Ovary (tissue), 9 donors: ENCODE data around the gene DUSP6. TPM values are rescaled to one million over a fixed set of nuclear protein-coding genes. Genes with fewer than 3 reads are reported as not detected.

Experiments
- DNase-seq, 5 donors: peaks; one replicate each; pipeline ENCODE4 v3.0.0-alpha.2; 2019 to 2020
- H3K27ac ChIP-seq, 2 donors: fragments of 200-600 bp; one replicate each; pipeline versions ENCODE4 v1.5.1 to v1.8.0; 2019 to 2022
- H3K27me3 ChIP-seq: fragments of 200-600 bp; one replicate; pipeline ENCODE4 v1.8.0; 2022
- H3K36me3 ChIP-seq: fragments of 200-600 bp; sonication (generic); one replicate; pipeline ENCODE4 v1.5.1; 2019
- H3K4me1 ChIP-seq: one replicate; pipeline ENCODE4 v1.8.1; 2013; ENCODE audit warnings: mild to moderate bottlenecking, moderate library complexity; ENCODE audit not compliant: insufficient read depth
- H3K4me3 ChIP-seq: fragments of 200-600 bp; sonication (generic); one replicate; pipeline ENCODE4 v1.5.1; 2017
- H3K9me3 ChIP-seq, 2 donors: fragments of 200-600 bp in 1 of 2; sonication (generic) in 1 of 2; one replicate each; pipeline versions ENCODE4 v1.5.1 to v1.8.1; 2013 to 2019; ENCODE audit warnings: mild to moderate bottlenecking in 1 of 2, moderate library complexity in 1 of 2
- CTCF ChIP-seq, 3 donors: fragments of 450-650 bp in 2 of 3; fragments of 200-600 bp in 1 of 3; IDR thresholded peaks; one replicate each; pipeline versions ENCODE4 v1.5.1 to v1.8.0; 2016 to 2022; ENCODE audit warnings: antibody characterized with exemption in 3 of 3, mild to moderate bottlenecking in 1 of 3
- EP300 ChIP-seq: sonication (generic); formaldehyde crosslinking; IDR thresholded peaks from one replicate; pipeline ENCODE4 v1.6.1; 2017; ENCODE audit warnings: antibody characterized with exemption
- POLR2A ChIP-seq: fragments of 450-650 bp; IDR thresholded peaks from one replicate; pipeline ENCODE4 v1.6.1; 2017; ENCODE audit warnings: antibody characterized with exemption, mild to moderate bottlenecking, moderate library complexity
- WGBS, 3 donors: extraction: QIAGEN DNeasy Blood & Tissue Kit in 1 of 3; methylation state at CpG; one replicate each; pipeline versions ENCODE4 v1.1.5 to v1.1.7; 2013 to 2017; 5-methylcytosine and 5-hydroxymethylcytosine counted together
- intact Hi-C, 4 donors: fragments of 100-400 bp; cut with DNase I; formaldehyde crosslinking; loops; one replicate each; pipeline versions ENCODE4 v1.11.0 to v1.15.1; 2022 to 2023
- polyA plus RNA-seq, 2 donors: library from polyadenylated mRNA; stranded (reverse); fragments of 200-250 nt in 1 of 2; fragments of 350-450 nt in 1 of 2; fragmentation: Illumina TruSeq in 1 of 2; extraction: RNeasy Lipid Tissue Mini Kit (QIAGEN cat#74804) in 1 of 2; gene quantifications; one replicate each; pipeline ENCODE4 v1.2.3, GENCODE V29; 2013 to 2014
- total RNA-seq, 7 donors: library from RNA; depleted of rRNA in 2 of 7; stranded (reverse); fragments of >200 nt in 2 of 7; fragmentation: NEBNext Ultra II Directional in 3 of 7; extraction: Animal tissue kit (Norgen Biotek cat#: 25700) in 3 of 7; gene quantifications; one replicate each; pipeline versions ENCODE4 v1.1.0 to v1.2.4, GENCODE V29; 2016 to 2023
- donor health status: DM: no; HTN: no; CAD: no; lungs with moderate emphysema.
- donor health status: DM: no; HTN: no; CAD: no.
- donor health status: Bipolar disorder and iron deficiency.
- donor health status: DM: yes; HTN: yes; CAD: no.
- donor health status: DM: no; HTN: no; CAD: no.
- donor health status: DM: yes; HTN: yes; CAD: no.

Gene DUSP6
- total and polyA plus RNA-seq, 9 donors, result 10.8 to 35.5 (median 20.5) TPM

DNA sequence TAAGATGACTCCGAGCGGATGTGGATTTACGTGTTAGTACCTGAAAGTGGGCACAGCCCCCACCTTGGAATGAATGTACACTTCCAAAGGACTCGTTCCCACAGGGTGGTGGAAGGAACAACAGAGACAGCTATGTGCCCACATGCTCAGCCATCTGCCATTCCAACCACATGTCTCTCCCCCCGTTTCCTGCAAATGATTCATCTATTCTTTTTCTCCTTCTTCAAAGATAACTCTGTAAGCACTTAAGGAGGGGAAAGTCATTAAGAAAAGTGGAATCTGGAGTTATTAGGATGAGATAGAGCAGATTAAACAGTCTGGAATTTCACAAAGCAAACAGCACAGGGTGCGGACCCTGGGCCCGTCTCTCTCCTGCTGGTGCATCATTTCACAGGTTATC is 18.5 kb upstream of the DUSP6 start:
- Histone ChIP-seq H3K36me3 (no peaks in the 10 kb centered on the region), H3K27me3 (no peaks in the 10 kb centered on the region), H3K27ac (no peak overlapping the region), H3K9me3 (no peaks in the 10 kb centered on the region), H3K4me3 (no peak overlapping the region), H3K4me1 (no peaks in the 10 kb centered on the region)
- intact Hi-C loops, result no loop called here
- TF ChIP-seq POLR2A, result no peak
- 85 to 86% (median 86%) methylated on average over 7 of the region's 7 CpGs for WGBS, 3 donors
- no peak for DNase-seq

DNA sequence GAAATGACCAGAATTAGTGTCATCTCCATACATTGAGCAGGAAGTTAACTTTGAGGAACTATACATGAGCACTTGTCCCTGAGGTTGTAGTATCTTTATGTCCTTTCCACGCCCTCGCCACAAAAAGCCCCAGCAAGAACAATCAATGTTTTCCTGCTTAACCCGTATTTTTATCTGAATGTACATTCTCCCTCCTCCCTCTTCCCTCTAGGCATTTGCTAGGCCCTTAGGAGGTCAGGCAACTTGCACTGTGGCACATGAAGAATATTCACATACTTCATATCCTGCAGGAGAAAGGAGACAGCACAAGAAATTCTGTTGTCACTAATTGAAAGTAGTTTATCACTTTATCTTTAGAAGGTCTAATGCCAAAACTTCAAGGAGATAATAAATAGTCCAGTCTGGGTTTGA is 18.1 kb upstream of the DUSP6 start:
- no peak overlapping the region for H3K27ac ChIP-seq
- no peak for DNase-seq
- H3K27me3 ChIP-seq, result no peaks in the 10 kb centered on the region
- no peaks in the 10 kb centered on the region for H3K4me1 ChIP-seq
- no peak overlapping the region for H3K4me3 ChIP-seq
- no peak for TF ChIP-seq CTCF (IDR thresholded peaks at IDR 0.05)
- no peak for TF ChIP-seq EP300
- no peak for TF ChIP-seq POLR2A
- 83 to 93% (median 88%) methylated on average over 3 of the region's 3 CpGs for WGBS, 3 donors
- H3K36me3 ChIP-seq, result no peaks in the 10 kb centered on the region
- intact Hi-C loops, result no loop called here
- no peaks in the 10 kb centered on the region for H3K9me3 ChIP-seq

GRCh38 chr12:89369166-89369565 is 16.9 kb upstream of the DUSP6 start:
- TF ChIP-seq EP300, result no peak
- no peak for TF ChIP-seq POLR2A
- TF ChIP-seq CTCF (IDR thresholded peaks at IDR 0.05), result no peak
- Histone ChIP-seq H3K4me1 (no peaks in the 10 kb centered on the region), H3K27me3 (no peaks in the 10 kb centered on the region), H3K9me3 (no peaks in the 10 kb centered on the region), H3K36me3 (no peaks in the 10 kb centered on the region), H3K27ac (no peak overlapping the region), H3K4me3 (no peak overlapping the region)
- no peak for DNase-seq
- intact Hi-C loops, result no loop called here
- whole genome bisulfite sequencing, 3 donors, result 60 to 65% (median 64%) methylated on average over 3 of the region's 3 CpGs

GRCh38 chr12:89368391-89368790 is 16.1 kb upstream of the DUSP6 start:
- intact Hi-C loops, result no loop called here

More at GRCh38 chr12:89368391-89368790, 16.1 kb upstream of the DUSP6 start:
- H3K27ac ChIP-seq, result no peak overlapping the region
- no peaks in the 10 kb centered on the region for H3K9me3 ChIP-seq
- no peaks in the 10 kb centered on the region for H3K4me1 ChIP-seq
- TF ChIP-seq EP300, result no peak
- no peak for TF ChIP-seq CTCF (IDR thresholded peaks at IDR 0.05)
- no peak for TF ChIP-seq POLR2A
- H3K4me3 ChIP-seq, result no peak overlapping the region
- WGBS, 3 donors, result 51 to 57% (median 52%) methylated on average over 4 of the region's 4 CpGs
- no peaks in the 10 kb centered on the region for H3K27me3 ChIP-seq
- DNase-seq, result no peak
- H3K36me3 ChIP-seq, result no peaks in the 10 kb centered on the region
